GM23338 (cell line): ENCODE measurements around the gene BRSK2. TPM values are rescaled to one million over a fixed set of nuclear protein-coding genes. Genes with fewer than 3 reads are reported as not detected.

Experiments used
- ATAC-seq: fragments of 200-7000 bp; cut with Tn5 transposase; 3 replicates; pipeline ENCODE4 v1.9.1; 2020
- DNase-seq: peaks from one replicate; pipeline ENCODE4 v3.0.0-alpha.2; 2015; ENCODE audit warnings: low spot score
- H2AFZ ChIP-seq: fragments of 200-600 bp; sonication (generic); 2 replicates; pipeline ENCODE4 v1.8.0; 2016; ENCODE audit warnings: antibody characterized with exemption, mild to moderate bottlenecking, moderate library complexity
- H3F3A ChIP-seq: fragments of 200-600 bp; sonication (generic); replicated peaks from 2 replicates; pipeline ENCODE4 v1.8.0; 2017; ENCODE audit warnings: antibody characterized with exemption, mixed run types, low read depth
- H3K27ac ChIP-seq: fragments of 200-600 bp; sonication (generic); 2 replicates; pipeline ENCODE4 v1.6.1; 2016; ENCODE audit warnings: low read depth
- H3K27me3 ChIP-seq: fragments of 200-600 bp; sonication (generic); 2 replicates; pipeline ENCODE4 v1.8.0; 2016; ENCODE audit warnings: mild to moderate bottlenecking, mixed run types, moderate library complexity; ENCODE audit not compliant: insufficient read depth
- H3K36me3 ChIP-seq: fragments of 200-600 bp; sonication (generic); 2 replicates; pipeline ENCODE4 v1.8.0; 2016; ENCODE audit warnings: mild to moderate bottlenecking; ENCODE audit not compliant: insufficient read depth
- H3K4me1 ChIP-seq: fragments of 200-600 bp; sonication (generic); 2 replicates; pipeline ENCODE4 v1.8.0; 2016; ENCODE audit warnings: mild to moderate bottlenecking, moderate library complexity; ENCODE audit not compliant: insufficient read depth
- H3K4me2 ChIP-seq: fragments of 200-600 bp; sonication (generic); 2 replicates; pipeline ENCODE4 v1.7.1; 2017; ENCODE audit warnings: mixed run types
- H3K4me3 ChIP-seq: fragments of 200-600 bp; sonication (generic); 2 replicates; pipeline ENCODE4 v1.6.1; 2016; ENCODE audit warnings: mixed run types
- H3K79me2 ChIP-seq: fragments of 200-600 bp; sonication (generic); replicated peaks from 2 replicates; pipeline ENCODE4 v1.8.0; 2017; ENCODE audit warnings: mild to moderate bottlenecking; ENCODE audit not compliant: insufficient read depth
- H3K9me2 ChIP-seq: fragments of 200-600 bp; sonication (generic); 2 replicates; pipeline ENCODE4 v1.8.0; 2017; ENCODE audit not compliant: insufficient read depth
- H4K20me1 ChIP-seq: fragments of 200-600 bp; sonication (generic); replicated peaks from 2 replicates; pipeline ENCODE4 v1.8.0; 2017; ENCODE audit warnings: mild to moderate bottlenecking; ENCODE audit not compliant: insufficient read depth
- H3K27ac Mint-ChIP-seq: 2 replicates; pipeline ENCODE4 v1.8.0; 2020; ENCODE audit warnings: inconsistent platforms, mild to moderate bottlenecking, moderate library complexity, mixed read lengths
- H3K27me3 Mint-ChIP-seq: 3 replicates; pipeline ENCODE4 v1.8.0; 2022; ENCODE audit warnings: low read depth, mild to moderate bottlenecking, moderate library complexity, mixed read lengths, inconsistent platforms; ENCODE audit not compliant: insufficient read depth, poor library complexity
- H3K36me3 Mint-ChIP-seq: 3 replicates; pipeline ENCODE4 v1.8.0; 2021; ENCODE audit warnings: low read depth, mild to moderate bottlenecking, inconsistent platforms, moderate library complexity, mixed read lengths
- H3K4me1 Mint-ChIP-seq: 3 replicates; pipeline ENCODE4 v1.8.0; 2020; ENCODE audit warnings: mild to moderate bottlenecking, inconsistent platforms, mixed read lengths
- H3K4me3 Mint-ChIP-seq: 3 replicates; pipeline ENCODE4 v1.8.0; 2021; ENCODE audit warnings: moderate library complexity, mild to moderate bottlenecking, inconsistent platforms, mixed read lengths
- H3K9me3 Mint-ChIP-seq: 3 replicates; pipeline ENCODE4 v1.8.0; 2020; ENCODE audit warnings: moderate library complexity, mild to moderate bottlenecking, inconsistent platforms, mixed read lengths
- CREB1 ChIP-seq: fragments of 250-450 bp; sonication (Bioruptor Pico); IDR thresholded peaks from 2 replicates; pipeline ENCODE4 v1.5.0; 2020; ENCODE audit warnings: low read depth, mild to moderate bottlenecking, moderate library complexity
- EZH2 ChIP-seq: fragments of 200-600 bp; sonication (generic); IDR thresholded peaks from one replicate; pipeline ENCODE4 v1.8.0; 2017; ENCODE audit warnings: antibody characterized with exemption, mild to moderate bottlenecking, low read depth; ENCODE audit not compliant: unreplicated experiment
- EZH2phosphoT487 ChIP-seq: fragments of 200-600 bp; sonication (generic); IDR thresholded peaks from one replicate; pipeline ENCODE4 v1.8.1; 2018; ENCODE audit warnings: antibody characterized with exemption; ENCODE audit not compliant: unreplicated experiment
- JUNB ChIP-seq: IDR thresholded peaks from one replicate; pipeline ENCODE4 v1.6.1; 2016; ENCODE audit warnings: antibody characterized with exemption; ENCODE audit not compliant: unreplicated experiment
- NANOG ChIP-seq: IDR thresholded peaks from 2 replicates; pipeline ENCODE4 v1.6.1; 2016; ENCODE audit warnings: antibody characterized with exemption, borderline replicate concordance
- POLR2AphosphoS5 ChIP-seq: IDR thresholded peaks from 2 replicates; pipeline ENCODE4 v1.6.1; 2016; ENCODE audit warnings: antibody characterized with exemption, low read depth
- STAT1 ChIP-seq: IDR thresholded peaks from one replicate; pipeline ENCODE4 v1.6.1; 2016; ENCODE audit warnings: antibody characterized with exemption; ENCODE audit not compliant: unreplicated experiment
- ZNF114 ChIP-seq: fragments of 250-450 bp; sonication (Bioruptor Pico); IDR thresholded peaks from 2 replicates; pipeline ENCODE4 v1.5.0; 2020; ENCODE audit warnings: mild to moderate bottlenecking, moderate library complexity
- ZNF331 ChIP-seq: fragments of 250-450 bp; sonication (Bioruptor Pico); IDR thresholded peaks from 2 replicates; pipeline ENCODE4 v1.5.0; 2020; ENCODE audit warnings: low read depth, mild to moderate bottlenecking, moderate library complexity
- polyA plus RNA-seq: library from polyadenylated mRNA; unstranded; fragments of >200 nt; fragmentation: Nextera tagmentation; extraction: Ambion mirVana; gene quantifications from 2 replicates; pipeline ENCODE4 v1.2.1, GENCODE V29; 2016
- total RNA-seq: library from RNA; depleted of rRNA; stranded (reverse); fragments of >200 nt; shearing (Covaris generic); gene quantifications from 2 replicates; pipeline ENCODE4 v1.2.3, GENCODE V29; 2014
- TF ChIP-seq, protein P1 (sequence below): fragments of 250-450 bp; sonication (Bioruptor Pico); IDR thresholded peaks from 2 replicates; pipeline ENCODE4 v1.5.0; 2020; ENCODE audit warnings: mild to moderate bottlenecking, moderate library complexity
- TF ChIP-seq, protein P2 (sequence below): IDR thresholded peaks from one replicate; pipeline ENCODE4 v1.6.1; 2018; ENCODE audit warnings: antibody characterized with exemption; ENCODE audit not compliant: unreplicated experiment
- TF ChIP-seq, protein P3 (sequence below), 2 experiments: fragments of 200-600 bp in 1 of 2; sonication (generic) in 1 of 2; conservative IDR thresholded peaks; 2 replicates each; pipeline versions ENCODE4 v1.5.1 to v1.6.1; 2016 to 2017; ENCODE audit warnings: antibody characterized with exemption in 2 of 2, low read depth in 2 of 2, mild to moderate bottlenecking in 2 of 2, moderate library complexity in 1 of 2
- TF ChIP-seq, protein P4 (sequence below): IDR thresholded peaks from 2 replicates; pipeline ENCODE4 v1.6.1; 2016; ENCODE audit warnings: antibody characterized with exemption

BRSK2 gene
- total and polyA plus RNA-seq, 2 experiments from 2014 or later = 7.2 to 20.3 TPM

DNA sequence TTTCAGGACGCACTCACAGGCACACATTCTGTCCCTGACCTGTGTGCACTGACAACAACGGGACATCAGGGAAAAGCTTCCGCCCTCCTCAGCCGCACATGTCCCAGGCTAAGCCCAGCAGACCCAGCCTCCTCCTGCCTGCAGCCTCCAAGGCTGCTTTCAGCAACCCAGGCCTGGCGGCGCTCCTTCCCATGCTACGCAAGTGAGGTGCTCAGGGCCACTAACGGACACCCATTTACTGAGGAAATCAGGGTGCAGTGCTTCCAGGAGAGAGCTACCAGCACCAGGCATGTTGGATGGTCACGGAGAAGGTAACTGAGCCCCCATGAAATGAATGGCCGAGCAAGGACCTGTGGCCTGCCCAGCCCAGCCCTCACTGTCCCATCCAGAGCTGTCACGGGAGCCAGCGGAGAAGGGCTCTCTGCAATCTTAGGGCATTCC, 90.0 kb downstream of the BRSK2 start:
- Histone ChIP-seq H3K27ac (no peak overlapping the region), H3K36me3 (no peaks in the 10 kb centered on the region), H3K79me2 (no peaks in the 10 kb centered on the region), H3K4me3 (no peak overlapping the region), H3K4me1 (no peaks in the 10 kb centered on the region), H3K27me3 (no peaks in the 10 kb centered on the region), H2AFZ (no peak overlapping the region), H4K20me1 (peaks cover 7% of the 10 kb centered on the region), H3K9me2 (no peaks in the 10 kb centered on the region), H3F3A (no peaks in the 10 kb centered on the region), H3K4me2 (no peak overlapping the region)
- no peak for TF ChIP-seq ZNF114 (CRISPR knock-in tag)
- no peak for TF ChIP-seq CREB1 (CRISPR knock-in tag)
- TF ChIP-seq, protein P1, sequence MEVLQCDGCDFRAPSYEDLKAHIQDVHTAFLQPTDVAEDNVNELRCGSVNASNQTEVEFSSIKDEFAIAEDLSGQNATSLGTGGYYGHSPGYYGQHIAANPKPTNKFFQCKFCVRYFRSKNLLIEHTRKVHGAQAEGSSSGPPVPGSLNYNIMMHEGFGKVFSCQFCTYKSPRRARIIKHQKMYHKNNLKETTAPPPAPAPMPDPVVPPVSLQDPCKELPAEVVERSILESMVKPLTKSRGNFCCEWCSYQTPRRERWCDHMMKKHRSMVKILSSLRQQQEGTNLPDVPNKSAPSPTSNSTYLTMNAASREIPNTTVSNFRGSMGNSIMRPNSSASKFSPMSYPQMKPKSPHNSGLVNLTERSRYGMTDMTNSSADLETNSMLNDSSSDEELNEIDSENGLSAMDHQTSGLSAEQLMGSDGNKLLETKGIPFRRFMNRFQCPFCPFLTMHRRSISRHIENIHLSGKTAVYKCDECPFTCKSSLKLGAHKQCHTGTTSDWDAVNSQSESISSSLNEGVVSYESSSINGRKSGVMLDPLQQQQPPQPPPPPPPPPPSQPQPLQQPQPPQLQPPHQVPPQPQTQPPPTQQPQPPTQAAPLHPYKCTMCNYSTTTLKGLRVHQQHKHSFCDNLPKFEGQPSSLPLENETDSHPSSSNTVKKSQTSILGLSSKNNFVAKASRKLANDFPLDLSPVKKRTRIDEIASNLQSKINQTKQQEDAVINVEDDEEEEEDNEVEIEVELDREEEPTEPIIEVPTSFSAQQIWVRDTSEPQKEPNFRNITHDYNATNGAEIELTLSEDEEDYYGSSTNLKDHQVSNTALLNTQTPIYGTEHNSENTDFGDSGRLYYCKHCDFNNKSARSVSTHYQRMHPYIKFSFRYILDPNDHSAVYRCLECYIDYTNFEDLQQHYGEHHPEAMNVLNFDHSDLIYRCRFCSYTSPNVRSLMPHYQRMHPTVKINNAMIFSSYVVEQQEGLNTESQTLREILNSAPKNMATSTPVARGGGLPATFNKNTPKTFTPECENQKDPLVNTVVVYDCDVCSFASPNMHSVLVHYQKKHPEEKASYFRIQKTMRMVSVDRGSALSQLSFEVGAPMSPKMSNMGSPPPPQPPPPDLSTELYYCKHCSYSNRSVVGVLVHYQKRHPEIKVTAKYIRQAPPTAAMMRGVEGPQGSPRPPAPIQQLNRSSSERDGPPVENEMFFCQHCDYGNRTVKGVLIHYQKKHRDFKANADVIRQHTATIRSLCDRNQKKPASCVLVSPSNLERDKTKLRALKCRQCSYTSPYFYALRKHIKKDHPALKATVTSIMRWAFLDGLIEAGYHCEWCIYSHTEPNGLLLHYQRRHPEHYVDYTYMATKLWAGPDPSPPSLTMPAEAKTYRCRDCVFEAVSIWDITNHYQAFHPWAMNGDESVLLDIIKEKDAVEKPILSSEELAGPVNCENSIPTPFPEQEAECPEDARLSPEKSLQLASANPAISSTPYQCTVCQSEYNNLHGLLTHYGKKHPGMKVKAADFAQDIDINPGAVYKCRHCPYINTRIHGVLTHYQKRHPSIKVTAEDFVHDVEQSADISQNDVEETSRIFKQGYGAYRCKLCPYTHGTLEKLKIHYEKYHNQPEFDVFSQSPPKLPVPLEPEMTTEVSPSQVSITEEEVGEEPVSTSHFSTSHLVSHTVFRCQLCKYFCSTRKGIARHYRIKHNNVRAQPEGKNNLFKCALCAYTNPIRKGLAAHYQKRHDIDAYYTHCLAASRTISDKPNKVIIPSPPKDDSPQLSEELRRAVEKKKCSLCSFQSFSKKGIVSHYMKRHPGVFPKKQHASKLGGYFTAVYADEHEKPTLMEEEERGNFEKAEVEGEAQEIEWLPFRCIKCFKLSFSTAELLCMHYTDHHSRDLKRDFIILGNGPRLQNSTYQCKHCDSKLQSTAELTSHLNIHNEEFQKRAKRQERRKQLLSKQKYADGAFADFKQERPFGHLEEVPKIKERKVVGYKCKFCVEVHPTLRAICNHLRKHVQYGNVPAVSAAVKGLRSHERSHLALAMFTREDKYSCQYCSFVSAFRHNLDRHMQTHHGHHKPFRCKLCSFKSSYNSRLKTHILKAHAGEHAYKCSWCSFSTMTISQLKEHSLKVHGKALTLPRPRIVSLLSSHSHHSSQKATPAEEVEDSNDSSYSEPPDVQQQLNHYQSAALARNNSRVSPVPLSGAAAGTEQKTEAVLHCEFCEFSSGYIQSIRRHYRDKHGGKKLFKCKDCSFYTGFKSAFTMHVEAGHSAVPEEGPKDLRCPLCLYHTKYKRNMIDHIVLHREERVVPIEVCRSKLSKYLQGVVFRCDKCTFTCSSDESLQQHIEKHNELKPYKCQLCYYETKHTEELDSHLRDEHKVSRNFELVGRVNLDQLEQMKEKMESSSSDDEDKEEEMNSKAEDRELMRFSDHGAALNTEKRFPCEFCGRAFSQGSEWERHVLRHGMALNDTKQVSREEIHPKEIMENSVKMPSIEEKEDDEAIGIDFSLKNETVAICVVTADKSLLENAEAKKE (CRISPR knock-in tag) = no peak
- TF ChIP-seq JUNB = no peak
- TF ChIP-seq, protein P2, sequence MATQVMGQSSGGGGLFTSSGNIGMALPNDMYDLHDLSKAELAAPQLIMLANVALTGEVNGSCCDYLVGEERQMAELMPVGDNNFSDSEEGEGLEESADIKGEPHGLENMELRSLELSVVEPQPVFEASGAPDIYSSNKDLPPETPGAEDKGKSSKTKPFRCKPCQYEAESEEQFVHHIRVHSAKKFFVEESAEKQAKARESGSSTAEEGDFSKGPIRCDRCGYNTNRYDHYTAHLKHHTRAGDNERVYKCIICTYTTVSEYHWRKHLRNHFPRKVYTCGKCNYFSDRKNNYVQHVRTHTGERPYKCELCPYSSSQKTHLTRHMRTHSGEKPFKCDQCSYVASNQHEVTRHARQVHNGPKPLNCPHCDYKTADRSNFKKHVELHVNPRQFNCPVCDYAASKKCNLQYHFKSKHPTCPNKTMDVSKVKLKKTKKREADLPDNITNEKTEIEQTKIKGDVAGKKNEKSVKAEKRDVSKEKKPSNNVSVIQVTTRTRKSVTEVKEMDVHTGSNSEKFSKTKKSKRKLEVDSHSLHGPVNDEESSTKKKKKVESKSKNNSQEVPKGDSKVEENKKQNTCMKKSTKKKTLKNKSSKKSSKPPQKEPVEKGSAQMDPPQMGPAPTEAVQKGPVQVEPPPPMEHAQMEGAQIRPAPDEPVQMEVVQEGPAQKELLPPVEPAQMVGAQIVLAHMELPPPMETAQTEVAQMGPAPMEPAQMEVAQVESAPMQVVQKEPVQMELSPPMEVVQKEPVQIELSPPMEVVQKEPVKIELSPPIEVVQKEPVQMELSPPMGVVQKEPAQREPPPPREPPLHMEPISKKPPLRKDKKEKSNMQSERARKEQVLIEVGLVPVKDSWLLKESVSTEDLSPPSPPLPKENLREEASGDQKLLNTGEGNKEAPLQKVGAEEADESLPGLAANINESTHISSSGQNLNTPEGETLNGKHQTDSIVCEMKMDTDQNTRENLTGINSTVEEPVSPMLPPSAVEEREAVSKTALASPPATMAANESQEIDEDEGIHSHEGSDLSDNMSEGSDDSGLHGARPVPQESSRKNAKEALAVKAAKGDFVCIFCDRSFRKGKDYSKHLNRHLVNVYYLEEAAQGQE = no peak
- TF ChIP-seq EZH2phosphoT487 = no peak
- TF ChIP-seq ZNF331 (CRISPR knock-in tag) = no peak
- no peak for TF ChIP-seq POLR2AphosphoS5
- TF ChIP-seq, protein P3, sequence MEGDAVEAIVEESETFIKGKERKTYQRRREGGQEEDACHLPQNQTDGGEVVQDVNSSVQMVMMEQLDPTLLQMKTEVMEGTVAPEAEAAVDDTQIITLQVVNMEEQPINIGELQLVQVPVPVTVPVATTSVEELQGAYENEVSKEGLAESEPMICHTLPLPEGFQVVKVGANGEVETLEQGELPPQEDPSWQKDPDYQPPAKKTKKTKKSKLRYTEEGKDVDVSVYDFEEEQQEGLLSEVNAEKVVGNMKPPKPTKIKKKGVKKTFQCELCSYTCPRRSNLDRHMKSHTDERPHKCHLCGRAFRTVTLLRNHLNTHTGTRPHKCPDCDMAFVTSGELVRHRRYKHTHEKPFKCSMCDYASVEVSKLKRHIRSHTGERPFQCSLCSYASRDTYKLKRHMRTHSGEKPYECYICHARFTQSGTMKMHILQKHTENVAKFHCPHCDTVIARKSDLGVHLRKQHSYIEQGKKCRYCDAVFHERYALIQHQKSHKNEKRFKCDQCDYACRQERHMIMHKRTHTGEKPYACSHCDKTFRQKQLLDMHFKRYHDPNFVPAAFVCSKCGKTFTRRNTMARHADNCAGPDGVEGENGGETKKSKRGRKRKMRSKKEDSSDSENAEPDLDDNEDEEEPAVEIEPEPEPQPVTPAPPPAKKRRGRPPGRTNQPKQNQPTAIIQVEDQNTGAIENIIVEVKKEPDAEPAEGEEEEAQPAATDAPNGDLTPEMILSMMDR (conservative IDR thresholded peaks at IDR 0.05; ENCODE audit: low read depth in 2 of 2) = no peak
- TF ChIP-seq, protein P4, sequence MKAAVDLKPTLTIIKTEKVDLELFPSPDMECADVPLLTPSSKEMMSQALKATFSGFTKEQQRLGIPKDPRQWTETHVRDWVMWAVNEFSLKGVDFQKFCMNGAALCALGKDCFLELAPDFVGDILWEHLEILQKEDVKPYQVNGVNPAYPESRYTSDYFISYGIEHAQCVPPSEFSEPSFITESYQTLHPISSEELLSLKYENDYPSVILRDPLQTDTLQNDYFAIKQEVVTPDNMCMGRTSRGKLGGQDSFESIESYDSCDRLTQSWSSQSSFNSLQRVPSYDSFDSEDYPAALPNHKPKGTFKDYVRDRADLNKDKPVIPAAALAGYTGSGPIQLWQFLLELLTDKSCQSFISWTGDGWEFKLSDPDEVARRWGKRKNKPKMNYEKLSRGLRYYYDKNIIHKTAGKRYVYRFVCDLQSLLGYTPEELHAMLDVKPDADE = no peak
- no peak for TF ChIP-seq NANOG
- no peak for TF ChIP-seq EZH2
- no peak for TF ChIP-seq STAT1
- no peaks in the 10 kb centered on the region; the same call in 2 of the 3 replicates for H3K9me3 Mint-ChIP-seq
- peaks cover 5% of the 10 kb centered on the region; the same call in 1 of the 3 replicates for H3K36me3 Mint-ChIP-seq
- peaks cover 3% of the 10 kb centered on the region for H3K27me3 Mint-ChIP-seq
- no peaks in the 10 kb centered on the region for H3K4me1 Mint-ChIP-seq
- no peak overlapping the region for H3K4me3 Mint-ChIP-seq
- no peak overlapping the region for H3K27ac Mint-ChIP-seq
- DNase-seq = no peak
- no peak for ATAC-seq
